GM19468 (cell line): ENCODE results near the gene TPBGL.

Experiments used
- ATAC-seq: cut with Tn5 transposase; IDR thresholded peaks from one replicate; pipeline ENCODE4 v1.9.1; 2021; ENCODE audit warnings: mild to moderate bottlenecking, moderate library complexity, moderate number of reproducible peaks; ENCODE audit not compliant: unreplicated experiment; ENCODE audit errors: extremely low read depth

Gene TPBGL

GRCh38 chr11:75244052-75244814, 3.7 kb downstream of the TPBGL start:
- no peak for ATAC-seq

GRCh38 chr11:75245356-75246005, 4.9 kb downstream of the TPBGL start:
- no peak for ATAC-seq

- no peak for ATAC-seq
These were observed 5.6 kb downstream of the TPBGL start for GRCh38 chr11:75246006-75246670.

GRCh38 chr11:75246671-75247350, 6.2 kb downstream of the TPBGL start:
- ATAC-seq, result no peak

- no peak for ATAC-seq
These were observed 8.3 kb downstream of the TPBGL start for GRCh38 chr11:75248924-75249256.

GRCh38 chr11:75249704-75250103, 9.1 kb downstream of the TPBGL start:
- no peak for ATAC-seq

- no peak for ATAC-seq
These were observed 13.8 kb downstream of the TPBGL start for GRCh38 chr11:75254326-75254725.

GRCh38 chr11:75260396-75261170, 20.0 kb downstream of the TPBGL start:
- no peak for ATAC-seq

GRCh38 chr11:75261902-75262361, 21.4 kb downstream of the TPBGL start:
- no peak for ATAC-seq

- no peak for ATAC-seq
These were observed 21.9 kb downstream of the TPBGL start for GRCh38 chr11:75262436-75262835.

GRCh38 chr11:75262961-75263852, 22.6 kb downstream of the TPBGL start:
- no peak for ATAC-seq

GRCh38 chr11:75263944-75264349, 23.4 kb downstream of the TPBGL start:
- ATAC-seq, result no peak

GRCh38 chr11:75264356-75264755, 23.8 kb downstream of the TPBGL start:
- no peak for ATAC-seq

- no peak for ATAC-seq
These were observed 24.4 kb downstream of the TPBGL start for GRCh38 chr11:75264971-75265370.

- ATAC-seq, result no peak
These were observed 25.4 kb downstream of the TPBGL start for GRCh38 chr11:75265851-75266531.

- ATAC-seq, result no peak
These were observed 26.8 kb downstream of the TPBGL start for GRCh38 chr11:75267171-75267970.

- no peak for ATAC-seq
These were observed 28.2 kb downstream of the TPBGL start for GRCh38 chr11:75268626-75269366.
